Activated CD8-positive, alpha-beta memory T cell treated with anti-CD3 and anti-CD28 coated beads for 36 hours (primary cell): ENCODE data around the gene TFIP11. TPM values are rescaled to one million over a fixed set of nuclear protein-coding genes. Genes with fewer than 3 reads are reported as not detected.

Experiments
- CTCF ChIA-PET: fragments of 350-600 bp; sonication (Branson Sonifier 250); formaldehyde crosslinking; loops from one replicate; lab custom pipeline; 2021; ENCODE audit warnings: antibody characterized with exemption; lab: Charles Lee
- POLR2A ChIA-PET: fragments of 350-600 bp; sonication (Branson Sonifier 250); formaldehyde crosslinking; loops from one replicate; lab custom pipeline; 2021; ENCODE audit warnings: antibody characterized with exemption; lab: Charles Lee
- total RNA-seq, 2 experiments: library from RNA; stranded (reverse); gene quantifications; one replicate each; pipeline ENCODE4 v1.2.3, GENCODE V29; 2021

The TFIP11 gene
- total RNA-seq, 2 experiments from 2014 or later = 46.4 to 48.6 TPM

DNA sequence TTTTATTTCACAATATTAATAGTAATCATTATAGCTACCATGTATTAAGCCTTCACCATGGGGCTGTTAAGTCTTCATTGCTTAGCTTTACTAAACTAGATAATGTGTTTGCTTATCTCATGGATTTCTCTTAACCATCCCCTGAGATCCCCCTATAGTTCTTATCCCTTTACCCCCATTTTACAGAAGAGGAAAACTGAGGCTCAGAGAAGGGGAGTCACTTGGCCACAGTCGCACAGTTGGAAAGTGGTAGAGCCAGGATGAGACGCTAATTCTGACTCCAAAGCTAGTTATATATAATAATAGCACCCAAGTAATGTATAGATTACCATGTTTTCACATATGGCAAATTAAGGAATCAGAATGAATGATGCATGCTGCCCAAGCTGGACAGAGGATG lies 9.7 kb upstream of the TFIP11 start:
- ChIA-PET POLR2A (no interaction called here), CTCF (no interaction called here)

DNA sequence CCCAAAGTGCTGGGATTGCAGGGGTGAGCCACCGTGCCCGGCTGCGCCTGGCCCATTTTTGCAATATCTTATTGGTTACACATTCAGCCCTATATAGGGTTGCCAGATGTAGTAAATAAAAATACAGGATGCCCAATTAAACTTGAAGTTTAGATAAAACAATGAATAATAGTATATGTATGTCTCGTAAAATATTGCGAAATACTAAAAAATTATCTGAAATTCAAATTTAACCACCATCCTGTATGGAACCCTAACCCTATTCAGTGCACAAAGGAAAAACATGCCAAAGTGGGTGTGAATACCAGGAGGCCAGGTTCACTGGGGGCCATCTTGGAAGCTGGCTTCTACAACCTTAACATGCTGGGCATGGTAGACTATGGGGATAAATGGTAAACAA lies 5.2 kb upstream of the TFIP11 start:
- CTCF ChIA-PET = interaction anchor here (0.6 kb wide), 1 partner anchor 47 kb away, joined by 3 read pairs; no protein-coding TSS in a partner anchor
- POLR2A ChIA-PET = no interaction called here

DNA sequence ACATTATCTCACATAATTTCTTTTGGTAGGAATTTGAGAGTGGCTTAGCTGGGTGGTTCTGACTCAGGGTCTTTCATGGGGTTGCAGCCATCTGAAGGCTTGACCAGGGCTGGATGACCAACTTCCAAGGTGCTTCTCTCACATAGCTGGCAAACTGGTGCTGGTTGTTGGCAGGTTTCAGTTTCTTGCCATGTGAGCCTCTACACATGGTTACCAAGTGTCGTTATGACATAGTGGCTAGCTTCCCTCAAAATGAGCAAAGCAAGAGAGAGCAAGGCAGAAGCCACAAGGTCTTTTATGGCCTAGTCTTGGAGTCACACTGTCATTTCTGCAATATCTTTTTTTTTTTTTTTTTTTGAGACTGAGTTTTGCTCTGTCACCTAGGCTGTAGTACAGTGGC lies 4.2 kb upstream of the TFIP11 start:
- POLR2A ChIA-PET = interaction anchor here (0.7 kb wide), 1 partner anchor 10 kb away, joined by 15 read pairs; no protein-coding TSS in a partner anchor
- CTCF ChIA-PET = interaction anchor here (0.7 to 2.1 kb wide), 2 partner anchors 8 to 14 kb away, joined by 4 to 8 read pairs; no protein-coding TSS in a partner anchor

DNA sequence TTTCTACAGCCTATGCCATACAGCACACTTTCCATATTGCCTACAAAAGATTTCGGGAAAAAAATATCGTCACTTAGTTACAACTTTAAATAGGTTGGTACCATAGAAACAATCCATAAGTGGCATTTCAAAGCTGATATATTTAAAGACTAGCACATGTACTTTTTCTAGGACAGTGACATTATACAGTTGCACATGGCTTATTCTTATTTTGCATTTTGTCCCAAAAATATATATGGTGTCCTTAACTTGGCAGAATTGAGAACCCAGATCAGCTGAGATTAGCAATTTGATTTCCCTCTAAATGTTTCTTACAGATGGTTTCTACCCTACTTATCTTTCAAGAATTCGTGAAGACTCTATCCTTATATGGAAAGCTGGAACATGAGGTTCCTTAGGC lies 3.7 kb upstream of the TFIP11 start:
- POLR2A ChIA-PET = interaction anchor here (0.7 kb wide), 1 partner anchor 10 kb away, joined by 15 read pairs; no protein-coding TSS in a partner anchor
- CTCF ChIA-PET = interaction anchor here (0.7 to 2.1 kb wide), 2 partner anchors 8 to 13 kb away, joined by 4 to 8 read pairs; no protein-coding TSS in a partner anchor

DNA sequence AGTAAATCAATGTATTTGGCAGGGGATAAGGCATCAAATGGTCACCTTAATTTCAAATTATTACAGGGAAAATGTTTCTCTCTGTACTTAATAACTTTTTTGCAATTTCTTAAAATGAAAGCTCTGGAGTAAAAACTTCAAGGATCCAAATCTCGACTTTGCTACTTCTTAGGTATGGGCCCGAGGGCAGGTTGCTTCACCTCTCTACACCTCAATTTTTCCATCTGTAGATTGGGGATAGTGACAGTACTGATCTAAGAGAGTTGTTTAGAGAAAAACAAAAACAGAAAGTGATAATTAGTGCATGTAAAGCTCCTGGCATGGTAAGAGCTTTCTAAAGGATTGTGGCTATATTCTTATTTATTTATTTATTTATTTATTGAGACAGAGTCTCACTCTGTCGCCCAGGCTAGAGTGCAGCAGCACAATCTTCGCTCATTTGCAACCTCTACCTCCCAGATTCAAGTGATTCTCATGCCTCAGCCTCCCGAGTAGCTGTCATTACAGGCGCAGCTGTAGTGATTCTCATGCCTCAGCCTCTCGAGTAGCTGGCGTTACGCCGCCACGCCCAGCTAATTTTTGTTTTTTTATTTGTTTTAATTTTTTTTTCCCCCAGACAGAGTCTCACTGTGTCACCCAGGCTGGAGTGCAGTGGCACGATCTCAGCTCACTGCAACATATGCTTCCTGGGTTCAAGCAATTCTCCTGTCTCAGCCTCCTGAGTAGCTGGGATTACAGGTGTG lies 2.3 kb upstream of the TFIP11 start:
- ChIA-PET POLR2A (no interaction called here), CTCF (interaction anchor here (2.1 kb wide), 1 partner anchor 12 kb away, joined by 8 read pairs; no protein-coding TSS in a partner anchor)

DNA sequence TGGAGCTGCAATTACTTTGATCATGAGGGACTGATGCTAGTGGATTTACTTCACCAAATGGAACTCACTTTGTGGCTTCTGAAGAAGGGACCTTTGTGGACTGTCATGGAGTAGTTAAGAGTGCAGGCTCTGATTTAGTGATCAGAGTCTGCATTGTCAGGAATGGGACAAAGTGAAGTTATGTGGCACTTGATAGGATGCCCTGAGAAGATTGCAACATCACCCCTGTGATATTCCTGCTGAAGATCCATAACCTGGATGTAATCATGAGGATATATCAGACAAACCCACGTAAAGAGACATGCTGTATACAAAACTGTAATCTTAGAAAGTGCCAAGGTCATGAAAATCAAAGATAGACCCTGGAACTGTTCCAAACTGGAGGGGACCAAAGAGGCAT lies 1.6 kb upstream of the TFIP11 start:
- ChIA-PET POLR2A (no interaction called here), CTCF (no interaction called here)

DNA sequence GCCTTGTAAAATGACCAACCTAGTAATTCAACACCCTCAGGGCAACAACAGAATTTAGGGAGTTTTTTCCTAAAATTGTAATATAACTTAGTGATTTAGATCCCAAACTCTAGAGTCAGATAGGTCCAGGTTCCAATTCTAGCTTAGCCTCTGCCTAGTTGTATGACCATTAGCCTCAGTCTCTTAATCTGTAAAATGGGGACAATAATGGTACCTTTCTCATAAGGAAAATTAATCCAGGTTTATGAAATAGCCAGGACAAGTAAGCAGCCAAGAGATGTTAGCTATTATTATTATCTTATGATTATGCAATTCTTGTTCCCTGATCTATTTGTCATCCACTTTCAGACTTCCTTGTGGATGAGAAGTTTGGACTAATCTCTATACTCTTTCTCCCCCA lies 4.1 kb downstream of the TFIP11 start:
- ChIA-PET POLR2A (interaction anchor here (0.7 kb wide), 1 partner anchor 44 kb away, joined by 5 read pairs; no protein-coding TSS in a partner anchor), CTCF (interaction anchor here (0.6 to 1.0 kb wide), 2 partner anchors 8 to 25 kb away, joined by 4 read pairs; partner anchors contain the start of genes HPS4 and SRRD)

DNA sequence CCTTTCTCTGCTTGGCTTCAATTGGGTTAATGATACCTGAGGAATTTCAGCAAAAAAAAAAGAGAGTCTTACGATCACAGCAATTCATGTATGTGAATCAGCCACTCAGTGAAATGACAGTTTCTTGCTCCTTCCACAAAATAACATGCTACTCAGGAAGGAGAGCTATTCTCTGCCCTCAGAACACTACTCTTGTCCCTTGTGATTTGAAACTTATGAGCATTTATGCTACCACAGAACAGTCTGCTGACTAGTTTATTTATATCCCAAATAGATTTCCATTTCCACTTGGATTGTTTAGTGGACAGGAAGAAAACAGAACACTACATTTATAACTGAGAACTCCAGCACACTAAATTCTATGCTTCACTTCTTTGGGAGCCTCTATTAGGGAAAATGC lies 8.5 kb downstream of the TFIP11 start:
- ChIA-PET POLR2A (no interaction called here), CTCF (interaction anchor here (1.0 to 3.6 kb wide), 6 partner anchors 9 to 161 kb away, joined by 3 to 17 read pairs (median 5); partner anchors contain the start of genes HPS4, SRRD and TFIP11)

DNA sequence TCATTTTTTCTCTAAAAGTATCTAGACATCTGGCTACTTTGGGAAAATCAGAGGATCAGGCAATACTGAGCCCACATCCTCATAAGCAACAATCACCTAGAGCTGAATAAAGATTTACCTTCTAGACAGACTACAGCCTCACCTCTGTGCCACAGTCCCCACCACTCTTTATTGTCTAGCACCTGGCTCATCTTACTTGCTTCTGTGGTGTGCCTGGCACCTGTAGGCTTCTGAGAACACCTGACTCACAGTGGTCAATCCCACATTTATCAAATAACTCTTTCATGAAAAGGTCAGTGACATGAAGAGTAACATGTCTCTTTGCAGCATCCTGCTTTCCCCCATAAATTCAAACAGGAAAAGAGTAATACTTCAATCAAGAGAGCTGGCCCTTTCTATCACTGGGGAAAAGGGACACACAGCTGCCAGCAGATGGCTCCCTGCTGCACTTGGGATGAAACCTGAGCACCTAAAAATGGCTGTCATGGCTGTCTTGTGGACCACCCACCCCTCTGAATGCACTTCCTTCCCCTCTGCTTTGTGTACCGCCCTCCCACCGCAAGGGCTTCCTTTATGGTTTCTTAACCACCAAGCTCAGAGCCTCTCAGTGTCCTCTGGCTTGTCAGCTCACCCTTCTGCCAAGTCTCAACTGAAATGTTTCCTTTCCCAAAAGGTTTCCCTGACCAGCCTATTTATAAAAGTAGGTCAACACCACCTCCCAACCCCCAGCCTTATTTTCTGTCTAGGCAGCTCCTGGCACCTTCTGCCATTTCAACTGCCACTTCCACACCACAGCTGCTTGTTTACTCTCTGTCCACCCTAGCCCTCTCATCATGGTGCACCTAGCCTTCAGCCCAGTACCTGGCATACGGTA lies 9.3 kb downstream of the TFIP11 start:
- POLR2A ChIA-PET = interaction anchor here (0.8 kb wide), 1 partner anchor 9 kb away, joined by 3 read pairs; the partner anchor contains the start of gene TFIP11

DNA sequence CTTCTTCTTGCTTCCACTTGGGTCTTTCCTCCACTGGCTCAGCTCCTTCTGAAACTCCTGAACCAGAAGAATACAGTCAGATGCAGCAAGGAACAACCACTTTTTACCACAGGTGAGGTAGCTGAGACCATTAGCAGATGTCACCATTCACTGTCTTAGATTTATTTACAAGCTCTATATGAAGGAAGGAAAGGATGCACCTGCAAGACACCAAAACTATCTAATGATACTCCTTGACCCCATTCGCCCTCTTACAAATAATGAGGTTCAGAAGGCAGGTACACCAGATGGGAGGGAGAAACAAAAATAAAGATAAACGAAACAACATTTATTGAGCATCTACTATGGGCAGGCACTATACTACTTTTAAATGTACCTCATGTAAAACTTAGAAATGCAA lies 10.3 kb downstream of the TFIP11 start:
- ChIA-PET POLR2A (interaction anchor here (0.6 to 0.8 kb wide), 2 partner anchors 10 to 149 kb away, joined by 3 to 7 read pairs; partner anchors contain the start of gene TFIP11), CTCF (interaction anchor here (1.3 to 3.6 kb wide), 4 partner anchors 10 to 164 kb away, joined by 4 to 17 read pairs (median 6); partner anchors contain the start of genes HPS4 and SRRD)

More for the DNA sequence above, 9.3 kb downstream of the TFIP11 start:
- CTCF ChIA-PET = interaction anchor here (0.7 to 3.6 kb wide), 7 partner anchors 10 to 162 kb away, joined by 3 to 17 read pairs (median 5); partner anchors contain the start of genes HPS4, SRRD and TFIP11

DNA sequence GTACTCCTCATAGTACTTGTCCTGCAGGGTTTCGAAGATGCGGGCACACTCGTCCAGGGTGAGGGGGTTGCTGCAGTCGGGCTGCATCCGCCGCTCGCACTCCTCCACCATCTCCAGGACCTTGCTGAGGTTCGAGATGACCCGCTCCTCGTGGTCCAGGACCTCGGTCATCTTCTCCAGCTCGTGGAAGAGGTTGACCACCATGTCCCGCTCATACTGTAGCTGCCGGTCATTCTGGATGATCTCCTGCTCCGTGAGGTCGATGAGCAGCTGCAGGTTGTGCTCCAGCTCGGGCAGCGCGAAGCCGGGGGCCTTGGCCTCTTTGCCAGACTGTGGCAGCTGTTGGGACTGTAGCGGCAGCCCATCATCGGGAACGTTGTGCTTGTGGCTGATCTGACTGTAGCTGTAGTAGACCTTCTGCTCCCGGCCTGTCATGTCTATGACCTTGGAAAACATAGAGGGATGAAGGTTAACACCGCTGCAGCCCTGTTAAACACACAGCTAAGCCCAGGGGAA lies 13.0 kb downstream of the TFIP11 start:
- CTCF ChIA-PET = no interaction called here
- POLR2A ChIA-PET = interaction anchor here (1.8 kb wide), 1 partner anchor 15 kb away, joined by 4 read pairs; no protein-coding TSS in a partner anchor

DNA sequence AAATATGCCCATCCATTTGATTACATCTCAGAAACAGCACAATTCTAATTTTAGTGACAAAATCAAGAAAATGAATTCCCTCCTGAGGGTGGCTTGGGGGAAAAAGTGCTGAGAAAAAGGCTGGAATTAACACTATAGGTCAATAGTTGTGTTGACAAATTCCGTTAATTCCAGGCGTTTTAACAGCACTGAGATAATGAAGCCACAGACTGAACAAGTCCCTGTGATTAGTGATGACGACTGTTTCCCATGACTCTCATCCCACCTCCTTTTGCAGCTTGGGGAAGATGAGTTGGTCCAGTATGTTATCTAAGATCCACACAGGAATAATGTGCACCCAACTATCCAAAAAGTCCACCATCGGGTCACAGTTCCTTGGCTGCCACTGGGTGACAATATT lies 15.8 kb downstream of the TFIP11 start:
- POLR2A ChIA-PET = no interaction called here
- CTCF ChIA-PET = no interaction called here

DNA sequence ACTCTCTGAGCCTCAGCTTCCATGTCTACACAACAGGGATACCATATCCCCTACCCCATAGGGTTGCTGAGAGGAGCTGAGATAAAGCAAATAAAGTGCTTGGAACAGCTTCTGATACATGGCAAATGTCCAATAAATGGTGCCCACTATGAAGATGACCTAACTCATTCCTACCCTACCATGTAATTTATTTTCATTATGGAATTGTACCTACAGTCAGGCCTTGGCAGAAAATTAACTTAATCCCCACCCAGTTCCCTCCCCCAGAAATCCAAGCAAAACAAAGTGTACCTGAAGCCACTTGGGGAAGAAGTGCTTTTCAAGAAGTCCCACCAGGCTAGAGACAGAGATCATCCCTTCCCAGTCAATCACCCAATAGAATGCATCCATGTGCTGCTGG lies 17.8 kb downstream of the TFIP11 start:
- ChIA-PET POLR2A (interaction anchor here (0.5 kb wide), 1 partner anchor 150 kb away, joined by 5 read pairs; no protein-coding TSS in a partner anchor), CTCF (no interaction called here)

DNA sequence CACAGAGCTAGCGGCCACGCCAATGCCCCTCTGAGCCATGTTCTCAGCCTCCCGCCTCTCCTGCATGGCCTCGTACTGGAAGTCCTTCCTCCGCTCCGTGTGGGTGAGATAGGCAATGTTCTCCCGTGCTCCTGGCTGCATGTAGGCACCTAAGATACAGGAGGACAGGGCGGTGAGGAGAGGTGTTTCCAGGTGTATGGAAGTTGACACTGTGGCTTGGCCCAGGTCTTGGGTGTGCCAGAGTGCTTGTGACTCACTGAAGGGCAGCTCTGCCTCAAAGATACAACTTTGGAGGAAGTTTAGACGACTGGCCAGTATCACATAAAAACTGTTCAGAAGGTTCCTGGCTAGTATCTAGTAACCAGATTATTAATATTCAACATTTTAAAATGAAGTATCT lies 20.1 kb downstream of the TFIP11 start:
- ChIA-PET CTCF (interaction anchor here (0.5 to 1.7 kb wide), 2 partner anchors 11 to 131 kb away, joined by 4 to 5 read pairs; no protein-coding TSS in a partner anchor), POLR2A (interaction anchor here (1.9 kb wide), 1 partner anchor 8 kb away, joined by 7 read pairs; the partner anchor contains the start of genes HPS4 and SRRD)

DNA sequence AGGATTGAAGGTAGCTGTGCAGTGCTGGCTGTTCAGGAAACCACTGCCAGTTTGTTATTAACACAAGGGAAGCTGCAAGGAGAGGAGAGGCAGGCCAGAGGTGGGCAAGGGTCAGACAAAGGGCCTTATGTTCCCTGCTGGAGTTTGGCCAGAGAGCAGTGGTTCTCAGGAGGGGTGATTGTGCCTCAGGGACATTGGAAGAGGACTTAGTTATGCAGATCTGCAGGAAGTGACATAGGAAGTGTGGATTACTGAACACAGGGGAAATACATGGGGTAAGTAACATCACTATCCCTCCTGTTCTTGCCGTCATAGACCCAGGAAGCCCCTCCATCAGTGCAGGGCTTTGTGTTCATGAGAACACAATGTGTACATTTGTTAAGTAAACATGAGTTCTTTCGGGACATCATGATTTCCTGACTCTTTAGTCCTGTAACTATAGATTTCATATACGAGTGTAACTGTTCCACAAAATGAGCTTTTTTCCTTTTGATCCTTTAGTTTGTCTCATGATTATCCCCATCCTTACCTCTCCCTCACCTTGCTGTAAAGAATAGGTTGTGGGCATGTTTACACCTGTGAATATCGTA lies 22.7 kb downstream of the TFIP11 start:
- CTCF ChIA-PET = interaction anchor here (0.5 kb wide), 1 partner anchor 63 kb away, joined by 3 read pairs; no protein-coding TSS in a partner anchor
- POLR2A ChIA-PET = interaction anchor here (0.6 kb wide), 1 partner anchor 44 kb away, joined by 5 read pairs; no protein-coding TSS in a partner anchor

DNA sequence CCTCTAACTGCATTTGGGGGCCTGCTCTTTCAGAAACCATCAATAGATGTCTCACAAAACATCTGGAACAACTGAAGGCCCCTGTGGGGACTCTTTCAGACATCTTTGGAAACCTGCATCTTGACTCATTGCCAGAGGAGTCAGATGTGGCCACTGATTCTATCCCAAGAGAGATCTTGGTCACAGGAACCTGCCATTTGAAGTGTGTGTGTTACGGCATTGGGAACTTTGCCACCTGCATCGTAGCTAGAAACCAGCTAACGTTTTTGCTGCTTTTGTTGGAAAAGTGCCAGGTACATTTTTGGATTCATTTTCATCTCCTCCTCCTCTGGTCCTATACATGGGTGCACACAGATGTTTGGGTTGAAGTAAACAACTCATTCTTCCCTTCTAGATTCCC lies 24.3 kb downstream of the TFIP11 start:
- POLR2A ChIA-PET = no interaction called here
- CTCF ChIA-PET = no interaction called here

DNA sequence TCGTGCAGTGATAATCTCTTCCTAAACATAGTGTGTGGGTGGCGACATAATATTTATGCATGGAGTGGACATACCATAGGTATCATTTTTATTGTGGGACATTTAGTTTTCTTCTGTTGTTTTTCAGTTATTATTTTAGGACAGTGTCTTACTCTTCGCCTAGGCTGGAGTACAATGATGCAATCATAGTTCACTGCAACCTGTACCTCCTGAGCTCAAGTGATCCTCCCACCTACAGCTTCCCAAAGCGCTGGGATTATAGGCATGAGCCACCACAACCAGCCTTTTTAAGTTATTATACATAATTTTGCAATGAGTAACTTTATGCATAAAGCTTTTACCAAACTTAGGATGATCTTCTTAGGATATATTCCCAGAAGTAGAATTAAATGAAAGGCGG lies 25.9 kb downstream of the TFIP11 start:
- CTCF ChIA-PET = no interaction called here
- POLR2A ChIA-PET = no interaction called here

DNA sequence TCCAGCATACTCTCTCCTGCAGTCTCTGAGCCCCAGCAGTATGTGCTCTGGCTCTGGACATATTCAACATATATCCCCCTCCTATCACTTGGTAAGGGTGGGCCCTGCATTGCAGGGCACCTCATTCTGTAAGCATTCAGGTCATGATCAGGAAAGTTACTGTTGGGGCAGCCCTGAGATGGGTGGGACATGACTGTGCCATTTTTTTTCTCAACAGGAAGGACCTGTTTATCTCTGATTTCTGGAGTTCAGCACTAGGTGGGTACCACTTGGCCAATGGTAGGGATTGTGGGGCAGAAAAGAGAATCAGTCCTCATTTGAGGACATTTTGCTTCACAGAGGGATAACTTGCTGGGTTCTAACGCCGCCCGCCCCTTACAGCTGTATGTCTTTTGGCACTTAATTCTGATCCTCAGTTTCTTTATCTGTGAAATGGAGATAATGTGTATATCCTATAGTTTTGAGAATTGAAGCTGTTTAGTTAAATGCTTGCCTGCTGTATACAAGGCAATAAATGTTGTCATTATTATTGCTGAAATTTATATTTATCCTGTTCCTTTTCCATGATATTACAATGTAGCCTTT lies 26.4 kb downstream of the TFIP11 start:
- POLR2A ChIA-PET = no interaction called here
- CTCF ChIA-PET = no interaction called here
